HG03378 (cell line): Measurements from ENCODE around the gene TLL2.

Experiments
- ATAC-seq: cut with Tn5 transposase; IDR thresholded peaks from one replicate; pipeline ENCODE4 v1.9.1; 2021; ENCODE audit warnings: mild to moderate bottlenecking, moderate library complexity; ENCODE audit not compliant: unreplicated experiment

TLL2 gene

DNA sequence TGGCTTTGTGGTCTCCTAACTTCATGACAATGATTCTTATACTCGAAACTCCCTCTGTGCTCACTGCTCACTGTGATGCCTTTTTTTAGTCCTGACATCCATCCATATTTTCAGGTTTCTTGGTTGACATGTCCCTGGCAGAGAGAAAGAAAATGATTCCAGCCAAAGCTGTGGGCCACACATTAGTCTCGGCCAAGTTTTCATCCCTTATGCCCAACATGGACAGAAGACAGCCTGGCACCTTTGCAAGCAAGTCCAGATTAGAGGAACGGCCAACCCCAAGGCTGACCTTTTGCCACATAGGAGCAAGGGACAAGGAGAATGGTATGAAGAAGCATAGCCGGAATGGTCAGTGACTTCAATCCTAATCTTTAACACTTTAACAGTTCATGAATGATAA lies 146.3 kb downstream of the TLL2 start:
- no peak for ATAC-seq

DNA sequence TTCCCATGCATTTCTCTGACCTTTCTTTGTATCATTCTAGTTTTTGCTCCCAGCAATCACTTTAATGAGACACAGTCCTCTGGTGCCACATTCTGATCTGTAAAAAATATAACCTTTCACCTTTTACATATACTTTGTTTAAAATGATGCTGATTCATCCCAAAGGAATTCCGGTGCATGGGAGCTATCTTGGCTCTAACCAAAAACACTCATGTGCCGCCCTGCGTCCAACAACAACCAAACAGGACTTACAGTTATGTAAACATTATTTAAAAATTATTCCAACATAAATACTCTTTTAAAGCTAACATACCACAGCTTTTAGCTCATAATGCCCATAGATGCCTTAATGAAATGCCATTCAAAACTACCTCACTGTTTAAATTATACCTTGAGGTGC lies 147.2 kb downstream of the TLL2 start:
- ATAC-seq, result no peak

DNA sequence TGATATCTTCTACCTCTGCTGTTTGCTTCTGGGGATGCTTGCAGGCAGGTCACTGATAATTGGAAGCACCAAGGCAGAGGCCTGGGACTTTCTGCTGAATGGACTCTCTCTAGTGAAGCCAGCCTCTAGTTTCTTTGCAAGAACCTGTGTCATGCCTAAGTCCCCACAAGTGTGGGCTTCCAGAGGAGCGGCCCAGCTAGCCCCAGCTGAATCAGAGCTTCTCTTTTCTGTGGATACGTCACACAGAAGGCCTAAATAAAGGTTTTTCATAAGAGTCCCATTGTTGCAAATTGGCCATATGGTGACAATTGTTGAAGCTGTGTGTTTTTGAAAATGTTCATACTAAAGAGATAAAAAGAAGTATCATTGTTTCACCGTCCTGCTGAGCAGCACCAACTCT lies 148.2 kb downstream of the TLL2 start:
- ATAC-seq, result no peak

DNA sequence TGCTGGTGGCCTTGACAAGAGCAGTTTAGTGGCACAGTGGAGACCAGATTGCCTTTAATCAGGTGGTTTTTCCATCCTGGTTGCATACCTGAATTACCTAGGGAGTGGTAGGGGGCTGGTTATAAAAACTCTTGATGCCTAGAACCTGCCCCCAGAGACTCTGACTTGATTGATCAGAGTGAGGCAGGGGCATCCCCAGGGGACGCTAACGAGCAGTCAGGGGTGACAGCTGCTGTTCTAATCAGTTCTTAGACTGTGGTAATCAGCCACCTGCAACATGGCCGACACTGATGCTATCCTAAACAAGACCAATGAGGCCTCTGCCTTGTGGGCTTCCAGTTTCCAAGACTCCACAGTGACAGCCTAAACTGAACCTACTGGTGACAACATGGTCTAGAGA lies 153.0 kb downstream of the TLL2 start:
- ATAC-seq, result no peak

DNA sequence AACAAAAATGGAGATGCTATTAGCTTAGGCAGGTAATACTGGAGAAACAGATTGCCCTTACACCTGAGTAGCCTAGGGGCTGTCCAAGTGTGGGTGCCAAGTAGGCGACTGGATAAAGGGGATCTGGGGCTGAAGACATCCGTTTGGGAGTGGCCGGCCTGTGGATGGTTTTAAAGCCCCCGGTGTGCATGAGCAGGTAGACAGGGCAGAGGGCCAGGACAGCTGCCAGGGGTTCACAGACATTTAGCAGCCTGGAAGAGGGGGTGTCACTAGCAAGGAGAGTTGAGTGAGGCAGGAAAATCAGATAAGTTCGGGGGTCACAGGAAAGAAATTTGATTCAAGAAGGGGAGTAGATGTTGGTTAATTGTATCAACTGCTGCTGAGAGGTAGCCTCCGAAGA lies 153.4 kb downstream of the TLL2 start:
- ATAC-seq, result no peak

DNA sequence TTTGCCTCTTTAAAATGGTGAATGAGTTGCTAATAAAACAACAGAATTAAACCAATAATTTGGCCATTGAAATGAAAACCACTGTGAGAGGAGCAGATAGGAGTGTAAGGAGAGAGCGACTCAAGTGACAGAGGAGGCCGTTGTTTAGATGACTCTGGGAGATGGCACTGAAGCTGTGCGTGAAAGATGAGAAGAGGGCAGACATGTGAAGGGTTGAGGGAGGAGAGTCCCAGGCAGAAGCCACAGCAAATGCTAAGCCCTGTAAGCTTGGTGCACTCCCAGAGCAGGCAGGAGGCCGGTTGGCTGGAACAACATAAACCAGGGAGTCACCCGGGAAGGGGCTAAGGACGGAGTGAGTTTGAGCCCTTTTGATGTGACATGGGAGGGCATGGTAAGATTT lies 154.1 kb downstream of the TLL2 start:
- ATAC-seq, result no peak

DNA sequence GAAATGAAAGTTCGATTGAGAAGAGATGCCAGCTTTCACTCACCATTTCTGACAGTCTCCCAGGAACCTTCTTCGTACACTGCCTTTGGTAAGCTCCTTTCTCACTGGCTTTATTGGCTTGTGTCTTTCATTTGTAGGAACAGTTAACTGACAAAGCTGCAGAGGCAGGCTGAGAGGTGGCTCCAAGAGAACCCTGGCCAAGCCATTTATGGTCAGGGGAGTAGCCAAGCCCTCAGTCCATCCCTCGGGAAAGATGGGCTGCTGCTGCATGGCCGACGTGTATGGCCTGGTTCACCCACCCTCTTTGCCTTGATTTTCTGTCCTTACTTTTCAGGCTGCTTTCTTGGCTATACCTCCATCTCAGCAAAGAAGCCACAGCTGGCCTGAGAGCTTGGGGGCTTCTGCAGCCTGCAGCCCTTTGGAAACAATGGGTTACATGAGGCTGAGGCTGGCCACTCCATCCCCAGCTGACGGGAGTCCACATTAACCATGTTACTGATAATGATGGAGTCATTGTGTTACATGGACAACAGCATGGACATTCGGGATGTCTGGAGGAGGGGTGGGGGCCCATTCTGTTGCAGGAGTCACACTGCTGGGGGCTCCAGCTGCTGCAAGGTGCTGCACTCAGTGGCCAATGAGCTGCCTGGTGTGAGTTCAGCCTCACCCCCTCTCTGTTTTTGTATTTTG lies 154.7 kb downstream of the TLL2 start, which contains the start of gene OPALIN:
Gene OPALIN, minus strand, starts transcription at position 152 of the 690 bp plus-strand sequence. Its CDS starts 106 bp downstream, at position 46.
- ATAC-seq, result no peak

DNA sequence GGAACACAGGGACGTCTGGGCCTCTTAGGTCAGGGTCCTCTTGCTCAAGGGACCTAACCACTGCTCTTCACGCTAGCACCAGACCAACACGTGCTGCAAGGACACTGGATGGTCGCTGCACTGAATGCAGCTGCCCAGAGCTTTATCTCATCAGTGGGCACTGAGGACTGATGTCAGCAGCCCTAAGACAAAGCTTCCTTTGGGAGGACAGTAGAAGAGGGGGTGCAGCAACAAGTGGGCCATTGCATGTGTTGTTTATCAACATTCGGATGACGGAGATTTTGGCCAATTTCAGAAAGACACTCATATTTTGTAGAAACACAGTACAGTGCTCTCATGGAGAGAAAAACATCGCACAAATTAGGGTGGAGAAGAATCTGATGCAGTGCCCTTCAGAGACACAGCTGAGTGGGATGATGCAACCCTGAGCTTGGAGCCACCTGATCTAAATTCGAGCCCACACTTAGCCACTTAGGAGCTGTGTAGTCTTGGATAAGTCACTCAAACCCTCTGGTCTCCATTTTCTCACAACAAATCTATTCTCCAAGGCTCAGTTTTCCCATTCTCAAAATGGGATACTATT lies 156.6 kb downstream of the TLL2 start:
- ATAC-seq, result no peak

DNA sequence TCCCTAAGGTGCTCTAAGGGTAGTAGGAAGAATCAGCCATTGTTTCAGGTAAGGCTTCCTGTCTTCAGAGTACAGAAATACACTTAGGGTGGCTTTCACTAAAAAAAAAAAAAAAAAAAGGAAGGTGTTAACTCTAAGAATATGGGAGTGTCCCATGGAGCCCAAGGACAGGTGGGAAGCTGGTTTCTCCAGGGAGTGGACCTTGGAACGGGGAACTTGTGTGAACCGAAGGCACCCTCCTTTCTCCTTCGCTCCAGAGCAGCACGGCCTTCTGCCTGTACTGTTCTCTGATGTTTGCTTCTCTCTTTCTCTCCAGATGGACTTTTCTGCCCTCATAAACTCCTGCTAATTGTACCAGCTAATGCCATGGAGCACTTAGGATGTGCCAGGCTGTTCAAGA lies 161.1 kb downstream of the TLL2 start:
- ATAC-seq, result no peak

DNA sequence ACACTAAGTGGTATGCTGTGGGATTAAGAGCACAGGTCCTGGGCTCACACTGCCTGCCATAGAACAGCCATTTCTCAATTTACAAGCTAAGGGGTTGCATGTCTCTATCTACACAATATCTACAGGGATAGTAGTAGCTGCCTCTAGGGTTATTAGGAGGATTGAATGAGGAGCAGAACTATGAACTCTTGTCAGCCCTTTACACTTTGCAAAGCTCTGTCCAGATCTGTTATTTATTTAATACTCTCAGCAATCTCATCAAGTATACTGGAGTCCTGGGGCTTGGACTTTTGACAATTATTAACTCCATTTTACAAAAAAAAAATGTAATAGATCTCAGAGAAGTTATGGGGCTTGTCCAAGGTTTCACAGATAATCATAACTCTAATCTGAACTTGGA lies 161.7 kb downstream of the TLL2 start:
- no peak for ATAC-seq

DNA sequence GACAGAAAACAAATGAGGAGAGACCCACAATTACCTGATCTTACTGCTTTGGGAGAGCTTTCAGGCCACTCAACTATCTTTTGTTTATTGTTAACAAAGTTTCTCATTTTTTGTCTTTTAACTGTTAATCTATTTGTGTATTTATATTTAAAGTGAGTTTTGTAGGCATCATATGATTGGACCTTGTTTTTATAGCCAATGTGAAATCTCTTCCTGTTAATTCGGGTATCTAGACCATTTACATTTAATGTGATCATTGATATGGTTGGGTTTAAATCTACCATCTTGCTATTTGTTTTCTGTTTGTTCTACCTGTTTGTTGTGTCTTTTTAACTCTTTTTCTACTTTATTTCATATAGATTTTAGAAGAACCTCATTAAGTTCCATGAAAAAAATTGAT lies 167.4 kb downstream of the TLL2 start:
- ATAC-seq, result no peak

DNA sequence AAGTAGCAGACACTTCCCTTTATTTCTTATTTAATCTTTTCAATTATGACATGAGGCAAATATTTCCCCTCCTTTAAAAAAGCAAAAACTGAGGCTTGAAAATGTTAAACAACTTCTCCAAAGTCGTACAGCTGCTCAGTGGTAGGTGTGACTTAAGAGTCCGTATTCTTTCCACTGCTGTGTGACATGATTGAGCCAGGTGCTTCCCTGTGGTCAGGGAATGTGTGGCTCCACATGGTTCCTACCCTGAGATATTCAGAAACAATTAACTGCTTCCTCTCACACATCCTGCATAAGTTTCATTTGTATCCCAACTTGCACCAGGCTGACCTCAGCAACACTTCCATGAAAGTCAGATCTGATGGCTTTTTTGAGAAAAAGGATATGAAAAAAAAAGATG lies 168.5 kb downstream of the TLL2 start:
- no peak for ATAC-seq

DNA sequence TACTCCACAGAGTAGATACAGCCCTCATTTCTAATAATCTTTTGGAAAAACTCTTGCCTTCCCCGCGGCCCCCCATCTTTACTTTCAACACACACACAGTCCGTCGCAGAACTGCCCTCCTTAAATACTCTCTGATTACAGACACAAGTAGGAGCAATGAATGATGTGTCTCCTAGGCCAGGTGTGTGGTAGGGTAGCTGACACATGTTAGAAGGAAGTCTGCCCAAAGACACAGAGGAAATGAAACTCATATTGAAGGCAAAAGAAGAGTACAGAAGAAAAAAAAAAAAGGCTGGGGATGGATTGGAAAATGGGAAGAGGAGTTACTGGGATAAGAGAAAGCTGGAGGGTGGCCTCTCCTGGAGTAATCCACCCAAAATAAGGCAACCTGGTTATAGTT lies 169.5 kb downstream of the TLL2 start:
- ATAC-seq, result no peak

DNA sequence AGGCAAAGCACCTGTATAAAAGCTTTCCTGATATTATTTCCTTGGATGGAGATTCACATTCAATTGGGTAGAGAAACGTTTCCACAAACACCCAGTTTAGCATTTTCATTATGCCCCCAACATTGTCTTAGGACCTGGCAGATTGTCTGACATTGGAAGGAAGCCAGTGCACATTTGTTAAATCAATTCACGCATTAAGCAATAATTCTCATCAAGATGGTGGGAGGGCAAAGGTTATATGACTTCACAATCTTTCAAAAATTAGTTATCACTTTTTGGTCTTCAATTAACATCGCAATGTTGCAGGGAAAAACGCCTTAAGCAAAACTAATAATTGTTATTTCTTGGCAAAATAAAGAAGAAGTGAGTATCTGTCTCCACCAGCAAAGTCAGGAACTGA lies 171.3 kb downstream of the TLL2 start:
- no peak for ATAC-seq

DNA sequence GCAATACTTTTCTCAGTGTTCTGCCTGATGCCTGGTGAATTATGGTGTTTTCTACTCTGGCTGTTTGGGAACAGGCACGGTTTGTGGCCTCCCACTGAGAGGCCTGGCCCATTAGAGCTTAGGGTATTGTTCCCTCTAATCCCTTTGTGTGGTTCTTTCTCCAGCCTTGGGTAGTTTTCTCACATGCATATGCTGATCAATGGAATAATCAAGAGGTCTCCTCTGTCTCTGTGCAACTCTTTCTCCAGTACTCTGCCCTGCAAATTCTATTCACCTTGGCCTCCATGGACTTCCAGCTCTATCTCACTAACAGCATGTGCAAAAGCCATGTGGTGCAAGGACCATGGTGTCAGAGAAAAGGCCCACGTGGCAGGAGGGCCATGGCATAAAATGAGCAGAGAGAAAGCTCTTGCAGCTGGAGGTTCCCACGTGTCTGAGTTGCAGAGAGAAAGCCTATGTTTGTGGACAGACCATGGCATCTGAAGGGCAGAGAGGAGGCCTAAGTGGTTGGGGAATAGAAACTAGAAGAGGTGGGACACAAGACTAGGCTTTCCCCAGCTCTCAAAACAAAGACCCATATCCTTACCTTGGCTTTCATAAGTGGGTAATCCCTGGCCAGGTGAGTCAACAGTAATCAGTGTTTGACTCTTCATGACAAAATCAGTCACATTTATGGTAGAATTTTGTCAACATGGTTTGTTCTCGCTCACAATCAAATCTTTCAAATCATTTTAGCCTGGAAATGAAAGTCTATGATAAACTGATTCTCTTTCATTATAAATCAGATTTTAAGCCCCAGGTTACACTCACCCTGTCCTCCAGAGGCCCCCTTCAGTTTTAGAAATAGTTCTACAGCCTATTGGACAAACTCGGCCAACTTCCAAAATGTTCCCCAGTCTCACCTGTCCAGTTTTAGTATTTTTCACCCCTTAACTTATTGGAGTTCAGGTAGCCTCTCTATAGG lies 172.2 kb downstream of the TLL2 start:
- no peak for ATAC-seq

DNA sequence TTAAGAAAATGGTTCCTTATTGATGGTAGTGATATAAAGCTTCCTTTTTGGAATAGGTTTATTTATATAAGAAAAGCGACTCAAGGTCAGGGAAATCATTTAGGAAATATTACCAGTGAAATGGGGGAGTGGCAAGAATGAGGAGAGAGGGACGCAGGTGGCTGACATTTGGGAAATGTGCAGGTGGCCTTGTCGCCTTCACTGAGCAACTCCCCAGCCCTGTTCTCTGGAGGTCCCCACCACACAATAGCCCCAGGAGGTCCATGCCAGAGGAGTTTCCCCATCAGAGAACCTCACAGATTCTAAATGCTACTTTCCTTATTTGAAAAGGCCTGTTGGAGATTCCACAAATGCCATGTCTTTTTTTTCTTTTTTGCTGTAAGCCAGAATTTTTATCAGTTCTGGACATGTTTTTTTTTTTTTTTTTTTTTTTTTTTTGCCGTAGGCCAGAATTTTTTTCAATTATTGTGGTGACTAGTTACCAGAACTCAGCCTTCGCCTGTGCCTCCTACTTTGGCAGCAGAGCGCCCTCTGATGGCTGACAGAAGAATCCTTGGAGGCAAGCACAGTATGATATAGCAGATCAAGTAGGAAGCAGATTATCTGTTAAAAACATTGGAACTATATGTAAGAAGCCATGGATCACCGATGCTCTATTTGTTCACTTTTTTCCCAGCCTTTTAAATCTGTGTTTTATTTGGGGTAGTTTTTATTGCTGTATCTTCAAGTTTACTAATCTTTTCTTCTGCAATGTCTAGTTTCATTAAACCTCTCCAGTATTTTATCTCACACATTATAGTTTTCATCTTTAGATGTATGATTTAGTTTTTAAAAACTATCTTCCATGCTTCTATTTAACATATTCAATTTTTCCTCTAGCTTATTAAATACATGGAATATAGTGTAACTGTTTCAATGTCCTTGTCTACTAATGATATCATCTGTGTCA lies 173.5 kb downstream of the TLL2 start:
- peak; percentile 60 for ATAC-seq

DNA sequence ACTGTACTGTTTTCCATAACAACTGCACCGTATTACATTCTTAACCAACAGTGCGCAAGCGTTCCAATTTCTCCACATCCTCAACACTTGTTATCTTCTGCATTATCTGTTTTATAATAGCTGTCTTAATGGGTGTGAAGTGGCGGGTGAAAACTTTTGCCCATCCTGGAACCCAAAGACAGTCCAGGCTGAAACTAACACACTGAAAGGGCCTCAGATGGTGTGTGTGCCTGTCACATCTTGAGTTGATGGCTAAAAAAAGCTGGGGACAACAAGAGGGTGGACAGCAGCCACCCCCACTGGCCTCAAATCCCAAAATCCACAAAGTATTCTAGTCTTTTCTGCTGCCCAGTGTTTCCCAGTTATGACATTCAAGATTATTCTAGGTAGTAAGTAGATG lies 174.3 kb downstream of the TLL2 start:
- ATAC-seq, result no peak

DNA sequence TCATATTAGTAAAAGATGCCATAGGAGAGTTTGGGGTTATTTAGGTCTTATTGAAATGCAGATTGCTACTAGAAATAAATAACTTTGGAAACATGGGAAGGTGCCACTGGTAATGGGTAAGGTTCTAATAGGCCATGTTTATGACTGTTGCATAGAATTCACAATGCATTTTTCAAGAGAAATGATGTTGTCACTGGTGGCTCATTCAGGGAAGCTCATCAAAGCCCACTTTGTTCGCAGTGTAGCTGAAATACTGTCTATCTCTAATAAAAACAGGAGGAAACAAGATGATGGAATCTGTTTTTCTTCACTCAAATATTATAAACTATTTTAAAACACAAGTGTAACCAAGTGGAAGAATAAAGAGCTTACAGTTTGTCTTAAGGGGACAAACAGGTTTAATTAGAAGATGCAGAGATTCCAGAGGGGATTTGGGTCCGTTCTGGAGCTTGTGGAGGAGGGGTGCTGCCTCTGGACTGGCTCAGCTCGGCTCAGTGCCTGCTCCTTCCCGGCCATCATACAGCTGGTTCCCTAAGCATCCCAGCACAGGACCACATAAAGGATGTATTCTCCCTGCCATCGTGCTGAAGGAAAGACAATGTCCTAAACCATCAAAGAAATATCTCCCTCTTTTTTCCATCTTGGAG lies 175.3 kb downstream of the TLL2 start:
- no peak for ATAC-seq

DNA sequence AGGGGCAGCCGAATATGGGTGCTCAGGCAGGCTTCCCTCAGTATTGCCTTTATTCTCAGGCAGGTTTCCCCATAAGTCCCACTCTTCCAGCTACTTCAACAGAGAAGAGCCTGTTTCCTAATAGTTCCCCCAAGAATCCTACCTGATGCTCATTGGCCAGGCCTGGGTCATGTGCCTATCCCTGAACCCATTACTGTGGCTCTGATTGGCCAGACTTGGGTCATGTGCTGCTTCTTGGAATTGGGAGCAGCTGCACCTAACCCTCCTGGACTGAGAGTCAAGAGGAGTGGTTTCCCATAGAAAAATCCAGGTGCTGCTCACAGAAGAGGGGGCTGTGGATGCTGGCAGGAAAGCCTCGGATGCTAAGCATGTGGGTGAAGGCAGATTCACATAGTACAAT lies 176.6 kb downstream of the TLL2 start:
- ATAC-seq, result no peak
